ENCODE data around the gene WASL.

DNA sequence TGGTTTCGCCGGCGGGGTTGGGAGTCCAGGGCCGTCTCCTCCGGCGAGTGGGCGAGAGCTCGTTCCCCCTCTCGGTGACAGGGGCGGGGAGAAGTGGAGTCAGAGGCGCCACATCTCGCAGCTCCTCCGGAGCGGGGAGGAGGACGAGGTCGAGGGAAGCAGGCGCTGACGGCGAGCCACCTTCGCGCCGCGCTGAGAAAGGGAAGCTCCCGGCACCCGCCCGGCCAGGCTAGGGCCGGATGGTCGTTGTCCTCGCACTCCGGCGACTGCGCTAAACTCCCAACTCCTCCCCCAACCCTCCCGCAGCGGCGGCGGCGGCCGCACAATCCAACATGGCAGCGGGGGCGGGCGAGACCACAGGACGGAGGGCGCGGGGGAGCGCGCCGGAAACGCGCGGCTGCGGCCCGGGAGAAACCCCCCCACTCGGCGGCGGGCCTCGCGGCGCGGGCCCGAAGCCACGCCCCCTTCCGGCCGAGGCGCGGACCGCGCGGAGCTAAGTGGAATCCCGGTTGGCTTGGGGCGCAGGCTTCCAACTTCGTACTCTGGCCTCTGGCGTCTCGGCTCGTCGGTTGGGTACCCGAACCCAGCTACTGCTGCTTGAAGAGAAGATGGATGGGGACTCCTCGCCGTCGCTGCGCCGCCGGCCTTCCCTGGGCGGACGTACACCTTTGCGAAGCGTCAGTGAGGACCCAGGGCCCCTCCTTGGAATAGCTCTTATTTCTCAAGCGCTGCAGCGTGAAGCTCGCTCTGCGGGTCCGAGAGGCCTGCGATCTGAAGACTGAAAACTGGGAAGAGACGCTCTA lies at the start of gene WASL:
- TF ChIP-seq, protein P1, sequence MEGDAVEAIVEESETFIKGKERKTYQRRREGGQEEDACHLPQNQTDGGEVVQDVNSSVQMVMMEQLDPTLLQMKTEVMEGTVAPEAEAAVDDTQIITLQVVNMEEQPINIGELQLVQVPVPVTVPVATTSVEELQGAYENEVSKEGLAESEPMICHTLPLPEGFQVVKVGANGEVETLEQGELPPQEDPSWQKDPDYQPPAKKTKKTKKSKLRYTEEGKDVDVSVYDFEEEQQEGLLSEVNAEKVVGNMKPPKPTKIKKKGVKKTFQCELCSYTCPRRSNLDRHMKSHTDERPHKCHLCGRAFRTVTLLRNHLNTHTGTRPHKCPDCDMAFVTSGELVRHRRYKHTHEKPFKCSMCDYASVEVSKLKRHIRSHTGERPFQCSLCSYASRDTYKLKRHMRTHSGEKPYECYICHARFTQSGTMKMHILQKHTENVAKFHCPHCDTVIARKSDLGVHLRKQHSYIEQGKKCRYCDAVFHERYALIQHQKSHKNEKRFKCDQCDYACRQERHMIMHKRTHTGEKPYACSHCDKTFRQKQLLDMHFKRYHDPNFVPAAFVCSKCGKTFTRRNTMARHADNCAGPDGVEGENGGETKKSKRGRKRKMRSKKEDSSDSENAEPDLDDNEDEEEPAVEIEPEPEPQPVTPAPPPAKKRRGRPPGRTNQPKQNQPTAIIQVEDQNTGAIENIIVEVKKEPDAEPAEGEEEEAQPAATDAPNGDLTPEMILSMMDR (IDR thresholded peaks at IDR 0.05): peak in 2 of 4 experiments; percentile 19 to 47
- TF ChIP-seq POLR2A (IDR thresholded peaks at IDR 0.05): peak; percentile 79 to 96

Data from uterus (tissue), 2 donors.